Endodermal cell (in vitro differentiated cells): ENCODE data around the gene MRPS15. TPM values are rescaled to one million over a fixed set of nuclear protein-coding genes. Genes with fewer than 3 reads are reported as not detected.
A peak's percentile ranks its signal among the peaks of the same experiment; 100 is the strongest.
"Not testable (repeated sequence)": the region's sequence is repeated elsewhere in the genome, so short reads cannot be mapped to it uniquely, and the experiment has no call there.

Experiments
- DNase-seq: peaks from one replicate; pipeline ENCODE4 v3.0.0-alpha.2; 2017
- H3K27ac ChIP-seq: 2 replicates; pipeline ENCODE4 v1.5.1; 2013; ENCODE audit warnings: mild to moderate bottlenecking, low read depth, low read length, moderate library complexity
- H3K27me3 ChIP-seq: 2 replicates; pipeline ENCODE4 v1.6.1; 2013; ENCODE audit warnings: mild to moderate bottlenecking, low read length, moderate library complexity; ENCODE audit not compliant: insufficient read depth, control insufficient read depth, poor library complexity, severe bottlenecking
- H3K36me3 ChIP-seq: 2 replicates; pipeline ENCODE4 v1.7.0; 2013; ENCODE audit warnings: mild to moderate bottlenecking, low read length, moderate library complexity; ENCODE audit not compliant: control insufficient read depth, insufficient read depth
- H3K4me1 ChIP-seq: one replicate; pipeline ENCODE4 v1.7.0; 2013; ENCODE audit warnings: low read length; ENCODE audit not compliant: control insufficient read depth, insufficient read depth
- H3K4me3 ChIP-seq: 2 replicates; pipeline ENCODE4 v1.5.1; 2013; ENCODE audit warnings: mild to moderate bottlenecking, low read length, moderate library complexity
- H3K9ac ChIP-seq: 2 replicates; pipeline ENCODE4 v1.6.1; 2013; ENCODE audit warnings: mild to moderate bottlenecking, low read length, moderate library complexity; ENCODE audit not compliant: poor library complexity, severe bottlenecking; ENCODE audit errors: extremely low read depth
- H3K9me3 ChIP-seq: 2 replicates; pipeline ENCODE4 v1.6.1; 2013; ENCODE audit warnings: mild to moderate bottlenecking, low read length, moderate library complexity; ENCODE audit not compliant: control insufficient read depth
- H3K27ac Mint-ChIP-seq: 2 replicates; pipeline ENCODE4 v1.8.0; 2020; ENCODE audit warnings: mixed read lengths
- H3K27me3 Mint-ChIP-seq: 2 replicates; pipeline ENCODE4 v1.8.0; 2021; ENCODE audit warnings: mild to moderate bottlenecking, mixed read lengths; ENCODE audit not compliant: insufficient read depth
- H3K36me3 Mint-ChIP-seq: 2 replicates; pipeline ENCODE4 v1.8.0; 2020; ENCODE audit warnings: low read depth, mixed read lengths
- H3K4me1 Mint-ChIP-seq: 2 replicates; pipeline ENCODE4 v1.8.0; 2020; ENCODE audit warnings: mixed read lengths
- H3K4me3 Mint-ChIP-seq: 2 replicates; pipeline ENCODE4 v1.8.0; 2020; ENCODE audit warnings: mild to moderate bottlenecking, moderate library complexity, mixed read lengths
- H3K9me3 Mint-ChIP-seq: 2 replicates; pipeline ENCODE4 v1.8.0; 2020; ENCODE audit warnings: mild to moderate bottlenecking, mixed read lengths
- WGBS, 2 experiments: methylation state at CpG; one replicate each; pipeline versions ENCODE4 v1.1.5 to v1.1.7; 2013; ENCODE audit warnings: missing lambda C conversion rate in 2 of 2, mixed read lengths in 1 of 2; ENCODE audit not compliant: insufficient coverage in 1 of 2, insufficient read length in 1 of 2; 5-methylcytosine and 5-hydroxymethylcytosine counted together
- total RNA-seq, 2 donors: library from RNA; stranded (reverse); fragmentation: NEBNext Ultra II Directional in 1 of 2; extraction: Animal tissue kit (Norgen Biotek cat#: 25700) in 1 of 2; gene quantifications; 2 replicates in 1 of 2; 3 replicates in 1 of 2; pipeline ENCODE4 v1.2.1, GENCODE V29; 2021
- TF ChIP-seq, protein P1 (sequence below): fragments of 200-600 bp; sonication (generic); conservative IDR thresholded peaks from 2 replicates; pipeline ENCODE4 v1.5.0; 2021; ENCODE audit warnings: antibody characterized with exemption, mild to moderate bottlenecking

The MRPS15 gene
- total RNA-seq, 2 donors from 2014 or later: 107 to 111 TPM

DNA sequence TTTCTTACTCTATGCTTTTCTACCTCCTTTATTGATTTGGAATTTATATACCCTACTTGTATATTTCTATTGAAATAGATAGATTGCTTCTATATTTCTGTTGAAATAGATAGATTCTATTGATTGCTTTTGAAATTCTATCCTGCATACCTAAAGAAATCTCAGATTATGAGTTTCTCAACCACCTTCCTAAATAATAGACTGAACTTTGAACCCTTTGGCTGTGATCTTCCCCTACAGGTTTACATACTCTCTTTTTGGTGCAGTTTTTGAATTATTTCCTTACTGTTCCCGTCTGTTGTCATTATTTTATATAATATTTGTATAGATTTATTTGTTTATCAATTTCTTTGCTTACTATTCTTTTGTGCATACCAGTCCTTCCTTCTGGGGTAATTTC is 39.0 kb upstream of the MRPS15 start:
- Mint-ChIP-seq H3K4me1 (no peaks in the 10 kb centered on the region), H3K27ac (no peak overlapping the region), H3K4me3 (no peak overlapping the region), H3K36me3 (no peaks in the 10 kb centered on the region), H3K27me3 (peaks cover 14% of the 10 kb centered on the region), H3K9me3 (no peaks in the 10 kb centered on the region)
- H3K36me3 ChIP-seq: no peaks in the 10 kb centered on the region
- no peak overlapping the region for H3K27ac ChIP-seq
- no peak for DNase-seq
- no peaks in the 10 kb centered on the region for H3K9me3 ChIP-seq
- TF ChIP-seq, protein P1, sequence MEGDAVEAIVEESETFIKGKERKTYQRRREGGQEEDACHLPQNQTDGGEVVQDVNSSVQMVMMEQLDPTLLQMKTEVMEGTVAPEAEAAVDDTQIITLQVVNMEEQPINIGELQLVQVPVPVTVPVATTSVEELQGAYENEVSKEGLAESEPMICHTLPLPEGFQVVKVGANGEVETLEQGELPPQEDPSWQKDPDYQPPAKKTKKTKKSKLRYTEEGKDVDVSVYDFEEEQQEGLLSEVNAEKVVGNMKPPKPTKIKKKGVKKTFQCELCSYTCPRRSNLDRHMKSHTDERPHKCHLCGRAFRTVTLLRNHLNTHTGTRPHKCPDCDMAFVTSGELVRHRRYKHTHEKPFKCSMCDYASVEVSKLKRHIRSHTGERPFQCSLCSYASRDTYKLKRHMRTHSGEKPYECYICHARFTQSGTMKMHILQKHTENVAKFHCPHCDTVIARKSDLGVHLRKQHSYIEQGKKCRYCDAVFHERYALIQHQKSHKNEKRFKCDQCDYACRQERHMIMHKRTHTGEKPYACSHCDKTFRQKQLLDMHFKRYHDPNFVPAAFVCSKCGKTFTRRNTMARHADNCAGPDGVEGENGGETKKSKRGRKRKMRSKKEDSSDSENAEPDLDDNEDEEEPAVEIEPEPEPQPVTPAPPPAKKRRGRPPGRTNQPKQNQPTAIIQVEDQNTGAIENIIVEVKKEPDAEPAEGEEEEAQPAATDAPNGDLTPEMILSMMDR: no peak
- WGBS, 2 experiments: no CpG with 5 or more reads among the region's 1 CpG
- no peak overlapping the region for H3K4me3 ChIP-seq
- no peaks in the 10 kb centered on the region for H3K4me1 ChIP-seq
- no peak overlapping the region for H3K9ac ChIP-seq
- H3K27me3 ChIP-seq: peaks cover 3% of the 10 kb centered on the region

DNA sequence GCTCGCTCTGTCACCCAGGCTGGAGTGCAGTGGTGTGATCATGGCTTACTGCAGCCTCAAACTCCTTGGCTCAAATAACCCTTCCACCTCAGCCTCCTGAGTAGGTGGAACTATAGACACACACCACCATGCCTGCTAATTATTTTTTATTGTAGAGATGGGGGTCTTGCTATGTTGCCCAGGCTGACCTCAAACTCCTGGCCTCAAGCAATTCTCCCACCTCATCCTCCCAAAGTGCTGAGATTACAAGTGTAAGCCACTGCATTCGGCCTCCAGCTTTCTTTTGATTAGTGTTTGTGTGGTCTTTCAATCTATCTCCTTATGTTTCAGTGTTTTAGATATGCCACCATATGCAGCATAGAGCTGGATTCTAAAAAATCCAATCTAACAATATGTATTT is 38.4 kb upstream of the MRPS15 start:
- H3K9me3 ChIP-seq: no peaks in the 10 kb centered on the region
- peaks cover 6% of the 10 kb centered on the region for H3K27me3 ChIP-seq
- H3K9ac ChIP-seq: no peak overlapping the region
- Mint-ChIP-seq H3K4me3 (no peak overlapping the region), H3K9me3 (no peaks in the 10 kb centered on the region), H3K4me1 (no peaks in the 10 kb centered on the region), H3K27me3 (peaks cover 16% of the 10 kb centered on the region), H3K27ac (no peak overlapping the region), H3K36me3 (no peaks in the 10 kb centered on the region)
- no peak overlapping the region for H3K4me3 ChIP-seq
- peak; percentile 12 for DNase-seq
- no peak overlapping the region for H3K27ac ChIP-seq
- no peaks in the 10 kb centered on the region for H3K36me3 ChIP-seq
- TF ChIP-seq, protein P1: no peak
- 100% methylated on average over 1 of the region's 2 CpGs; no CpG with 5 or more reads in 1 of the 2 experiments for WGBS, 2 experiments
- no peaks in the 10 kb centered on the region for H3K4me1 ChIP-seq

DNA sequence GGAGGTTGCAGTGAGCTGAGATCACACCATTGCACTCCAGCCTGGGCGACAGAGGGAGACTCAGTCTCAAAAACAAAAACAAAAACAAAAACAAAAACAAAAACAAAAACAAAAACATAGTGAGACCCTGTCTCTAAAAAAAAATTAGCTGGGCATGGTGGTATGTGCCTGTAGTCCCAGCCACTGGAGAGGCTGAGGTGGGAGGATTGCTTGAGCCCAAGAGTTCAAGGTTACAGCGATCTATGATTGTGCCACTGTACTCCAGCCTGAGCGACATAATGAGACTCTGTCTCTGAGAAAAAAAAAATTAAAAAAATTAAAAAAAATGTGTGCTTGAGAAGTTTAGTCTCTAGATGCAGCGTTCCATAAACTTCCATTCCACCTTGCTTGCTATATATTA is 37.7 kb upstream of the MRPS15 start:
- not testable (repeated sequence) for H3K27ac Mint-ChIP-seq, H3K9ac ChIP-seq, H3K36me3 Mint-ChIP-seq, H3K27ac ChIP-seq, H3K4me3 Mint-ChIP-seq, H3K4me1 Mint-ChIP-seq, H3K27me3 ChIP-seq, H3K4me1 ChIP-seq, H3K36me3 ChIP-seq, H3K9me3 ChIP-seq, H3K4me3 ChIP-seq, H3K9me3 Mint-ChIP-seq
- peak; percentile 2 for DNase-seq
- H3K27me3 Mint-ChIP-seq: peaks cover 12% of the 10 kb centered on the region
- WGBS, 2 experiments: 87 to 100% methylated on average over 1 to 4 of the region's 4 CpGs

DNA sequence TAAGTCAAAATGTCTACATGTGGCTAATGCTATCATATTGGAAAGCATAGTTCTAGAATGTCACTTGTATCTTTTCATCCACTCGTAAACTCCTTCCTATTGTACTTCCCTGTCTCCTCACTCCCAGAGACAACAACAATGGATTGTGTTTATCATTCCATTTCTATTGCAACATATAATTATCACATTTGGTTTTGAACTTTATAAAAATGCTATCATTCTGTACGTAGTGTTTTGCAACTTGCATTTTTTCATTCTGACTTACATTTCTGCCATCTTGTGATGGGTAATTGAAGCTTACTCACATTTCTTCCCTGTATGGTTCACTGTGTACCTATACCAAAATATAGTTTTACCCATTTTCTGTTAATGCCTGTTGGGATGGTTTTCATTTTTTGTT is 33.0 kb upstream of the MRPS15 start:
- peaks cover 17% of the 10 kb centered on the region for H3K27me3 Mint-ChIP-seq
- H3K4me3 Mint-ChIP-seq: no peak overlapping the region
- DNase-seq: no peak
- no peak overlapping the region for H3K27ac Mint-ChIP-seq
- no peak overlapping the region for H3K27ac ChIP-seq
- no peak overlapping the region for H3K9ac ChIP-seq
- H3K4me1 Mint-ChIP-seq: no peaks in the 10 kb centered on the region
- peaks cover 6% of the 10 kb centered on the region for H3K27me3 ChIP-seq
- no peaks in the 10 kb centered on the region for H3K9me3 ChIP-seq
- no peaks in the 10 kb centered on the region for H3K9me3 Mint-ChIP-seq
- TF ChIP-seq, protein P1: no peak
- H3K4me1 ChIP-seq: no peaks in the 10 kb centered on the region
- H3K4me3 ChIP-seq: no peak overlapping the region
- 89 to 100% methylated on average over 2 of the region's 2 CpGs for WGBS, 2 experiments
- no peaks in the 10 kb centered on the region for H3K36me3 Mint-ChIP-seq
- H3K36me3 ChIP-seq: no peaks in the 10 kb centered on the region
